Nephron (organoid): Measurements from ENCODE around the gene CCDC180.

Experiments
- H3K27ac Mint-ChIP-seq, 3 experiments: 2 replicates each; pipeline ENCODE4 v1.8.0; 2020; ENCODE audit warnings: mixed read lengths in 3 of 3, mild to moderate bottlenecking in 2 of 3, moderate library complexity in 1 of 3
- H3K27me3 Mint-ChIP-seq: 2 replicates; pipeline ENCODE4 v1.8.0; 2021; ENCODE audit warnings: low read depth, mild to moderate bottlenecking, moderate library complexity, mixed read lengths
- H3K36me3 Mint-ChIP-seq: 2 replicates; pipeline ENCODE4 v1.8.0; 2020; ENCODE audit warnings: low read depth, mixed read lengths
- H3K4me1 Mint-ChIP-seq: 2 replicates; pipeline ENCODE4 v1.8.0; 2020; ENCODE audit warnings: mixed read lengths
- H3K4me3 Mint-ChIP-seq, 3 experiments: 2 replicates each; pipeline ENCODE4 v1.8.0; 2020; ENCODE audit warnings: mild to moderate bottlenecking in 3 of 3, mixed read lengths in 3 of 3, moderate library complexity in 2 of 3
- H3K9me3 Mint-ChIP-seq: 2 replicates; pipeline ENCODE4 v1.8.0; 2020; ENCODE audit warnings: mixed read lengths
- CTCF ChIP-seq, 3 experiments: fragments of 200-600 bp; sonication (generic); IDR thresholded peaks; one replicate each; pipeline ENCODE4 v1.5.0; 2021; ENCODE audit warnings: antibody characterized with exemption in 3 of 3; ENCODE audit not compliant: unreplicated experiment in 3 of 3

CCDC180 gene

GRCh38 chr9:97280755-97281330, 26.6 kb upstream of the CCDC180 start:
- Mint-ChIP-seq H3K27ac (no peak overlapping the region), H3K4me3 (no peak overlapping the region), H3K9me3 (peaks cover 6% of the 10 kb centered on the region), H3K27me3 (no peaks in the 10 kb centered on the region), H3K36me3 (peaks cover 80% of the 10 kb centered on the region), H3K4me1 (no peaks in the 10 kb centered on the region)
- TF ChIP-seq CTCF (IDR thresholded peaks at IDR 0.05; ENCODE audit: unreplicated experiment in 3 of 3), result no peak

- Mint-ChIP-seq H3K36me3 (peaks cover 85% of the 10 kb centered on the region), H3K27me3 (no peaks in the 10 kb centered on the region), H3K4me3 (no peak overlapping the region), H3K9me3 (peaks cover 15% of the 10 kb centered on the region), H3K4me1 (no peaks in the 10 kb centered on the region), H3K27ac (no peak overlapping the region)
- no peak for TF ChIP-seq CTCF (IDR thresholded peaks at IDR 0.05; ENCODE audit: unreplicated experiment in 3 of 3)
Measured at GRCh38 chr9:97283768-97284167, 23.7 kb upstream of the CCDC180 start.

- Mint-ChIP-seq H3K27ac (no peak overlapping the region), H3K9me3 (peaks cover 15% of the 10 kb centered on the region), H3K36me3 (peaks cover 82% of the 10 kb centered on the region), H3K27me3 (no peaks in the 10 kb centered on the region), H3K4me3 (no peak overlapping the region), H3K4me1 (no peaks in the 10 kb centered on the region)
- no peak for TF ChIP-seq CTCF (IDR thresholded peaks at IDR 0.05; ENCODE audit: unreplicated experiment in 3 of 3)
Measured at GRCh38 chr9:97284798-97285197, 22.7 kb upstream of the CCDC180 start.

- Mint-ChIP-seq H3K4me3 (no peak overlapping the region), H3K27ac (no peak overlapping the region), H3K36me3 (peaks cover 68% of the 10 kb centered on the region), H3K9me3 (peaks cover 5% of the 10 kb centered on the region), H3K27me3 (no peaks in the 10 kb centered on the region), H3K4me1 (peaks cover 24% of the 10 kb centered on the region)
- no peak for TF ChIP-seq CTCF (IDR thresholded peaks at IDR 0.05; ENCODE audit: unreplicated experiment in 3 of 3)
Measured at GRCh38 chr9:97292200-97292599, 15.3 kb upstream of the CCDC180 start.

GRCh38 chr9:97293207-97293721, 14.2 kb upstream of the CCDC180 start:
- H3K4me3 Mint-ChIP-seq, result peak overlapping the region in 2 of 3 experiments; percentile 2 to 19
- no peak for TF ChIP-seq CTCF (IDR thresholded peaks at IDR 0.05; ENCODE audit: unreplicated experiment in 3 of 3)
- peak overlapping the region; percentile 31 to 77 (median 62) for H3K27ac Mint-ChIP-seq
- peaks cover 67% of the 10 kb centered on the region for H3K36me3 Mint-ChIP-seq
- H3K4me1 Mint-ChIP-seq, result peaks cover 24% of the 10 kb centered on the region
- no peaks in the 10 kb centered on the region for H3K27me3 Mint-ChIP-seq
- H3K9me3 Mint-ChIP-seq, result peaks cover 12% of the 10 kb centered on the region

- Mint-ChIP-seq H3K27me3 (no peaks in the 10 kb centered on the region), H3K9me3 (peaks cover 17% of the 10 kb centered on the region), H3K4me3 (no peak overlapping the region), H3K36me3 (peaks cover 67% of the 10 kb centered on the region), H3K27ac (peak overlapping the region; percentile 31 to 62 (median 48)), H3K4me1 (peaks cover 24% of the 10 kb centered on the region)
- no peak for TF ChIP-seq CTCF (IDR thresholded peaks at IDR 0.05; ENCODE audit: unreplicated experiment in 3 of 3)
Measured at GRCh38 chr9:97293818-97294217, 13.6 kb upstream of the CCDC180 start.
